IPS-18c (cell line): ENCODE measurements around the gene DLGAP1.

Experiments
- H3K4me3 ChIP-seq: 2 replicates; pipeline ENCODE4 v1.7.0; 2013; ENCODE audit warnings: low read depth, mild to moderate bottlenecking, low read length, moderate library complexity; ENCODE audit not compliant: insufficient read depth
- H3K9me3 ChIP-seq: one replicate; pipeline ENCODE4 v1.6.1; 2013; ENCODE audit warnings: mild to moderate bottlenecking, low read length, moderate library complexity; ENCODE audit not compliant: control insufficient read depth, insufficient read depth

The DLGAP1 gene

DNA sequence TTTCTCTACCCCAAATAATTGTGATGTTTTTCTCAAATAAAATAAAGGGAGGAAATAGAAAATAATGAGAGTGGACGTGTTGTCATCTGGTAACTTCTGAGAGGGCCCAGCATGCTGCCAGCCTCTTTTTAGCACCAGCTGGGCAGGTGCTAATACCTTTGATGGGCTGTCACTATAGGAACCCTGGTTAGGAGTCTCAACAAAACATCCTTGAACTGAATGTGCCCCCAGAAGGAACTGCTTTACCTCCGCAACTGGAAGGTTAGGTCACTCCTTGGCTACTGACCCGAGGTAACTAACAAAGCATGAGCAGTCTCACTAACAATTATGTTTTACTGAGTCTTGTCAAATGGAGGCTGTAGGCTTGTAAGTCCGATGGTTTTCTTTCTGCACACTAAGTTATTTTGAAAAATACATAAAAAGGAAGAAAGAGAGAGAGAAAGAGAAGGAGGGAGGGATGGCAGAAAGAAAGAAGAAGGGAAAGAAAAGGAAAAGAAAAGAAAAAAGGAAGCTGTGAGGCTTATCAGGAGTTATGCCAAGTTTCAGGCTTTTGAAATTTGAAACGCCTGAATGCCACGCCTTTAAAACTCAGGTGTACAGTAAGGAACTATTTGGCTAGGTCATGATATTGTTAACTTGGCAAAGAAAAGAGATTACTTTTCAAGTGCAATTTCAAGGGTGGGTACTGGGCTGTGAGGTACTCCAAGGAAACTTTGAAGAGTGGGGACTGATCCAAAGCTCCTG is 914.1 kb downstream of the DLGAP1 start:
- Histone ChIP-seq H3K9me3 (no peaks in the 10 kb centered on the region), H3K4me3 (no peak overlapping the region)

DNA sequence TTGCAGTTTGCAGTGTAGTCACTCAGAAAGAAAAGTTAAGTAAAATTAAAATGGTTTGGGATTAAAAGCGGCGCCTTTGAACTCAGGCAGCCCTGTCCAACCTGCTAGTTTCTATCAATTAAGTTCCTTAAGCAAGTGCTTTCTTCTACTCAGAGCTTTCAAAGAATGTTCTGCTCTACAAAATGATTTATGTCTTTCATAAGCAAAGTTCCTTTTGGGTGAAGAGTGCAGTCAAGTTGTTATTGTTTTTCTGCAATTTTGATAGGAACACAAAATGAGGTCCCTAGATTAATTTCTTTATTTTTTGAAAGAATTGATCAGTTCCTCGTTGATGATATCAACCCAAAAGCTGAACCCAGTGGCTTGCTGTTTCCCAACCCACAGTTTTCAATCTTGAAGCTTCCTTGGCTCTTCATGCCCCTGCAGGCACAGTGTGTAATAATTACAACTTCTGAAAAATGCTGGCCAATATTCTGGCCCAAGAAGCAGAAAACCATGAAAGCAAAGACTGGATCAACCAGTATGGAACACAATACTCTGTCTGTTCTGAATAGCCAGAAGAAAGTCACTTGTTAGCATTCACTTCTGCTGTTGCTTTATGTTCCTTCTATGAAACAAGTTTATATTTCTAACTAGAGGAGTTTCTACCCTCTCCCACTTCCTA is 916.0 kb downstream of the DLGAP1 start:
- no peak overlapping the region for H3K4me3 ChIP-seq
- no peaks in the 10 kb centered on the region for H3K9me3 ChIP-seq

DNA sequence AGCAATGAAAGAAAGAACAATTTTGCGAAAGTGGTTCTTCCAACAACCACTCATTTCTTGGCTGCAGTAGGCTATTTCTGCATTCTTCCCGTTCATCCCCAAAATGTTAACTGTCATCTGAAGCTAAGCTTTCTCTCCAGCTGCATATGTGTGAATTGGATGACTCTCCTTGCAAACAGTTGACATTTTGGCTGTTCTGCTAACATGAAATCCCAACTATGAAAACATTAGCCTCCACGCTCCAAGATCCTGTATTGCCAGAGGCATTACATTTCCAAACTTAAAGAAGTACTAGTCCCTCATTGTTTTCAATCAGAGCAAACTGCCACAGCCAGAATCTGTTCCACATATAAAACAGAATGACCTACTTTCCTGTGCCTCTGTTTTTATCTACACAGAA is 916.7 kb downstream of the DLGAP1 start:
- Histone ChIP-seq H3K4me3 (no peak overlapping the region), H3K9me3 (no peaks in the 10 kb centered on the region)

DNA sequence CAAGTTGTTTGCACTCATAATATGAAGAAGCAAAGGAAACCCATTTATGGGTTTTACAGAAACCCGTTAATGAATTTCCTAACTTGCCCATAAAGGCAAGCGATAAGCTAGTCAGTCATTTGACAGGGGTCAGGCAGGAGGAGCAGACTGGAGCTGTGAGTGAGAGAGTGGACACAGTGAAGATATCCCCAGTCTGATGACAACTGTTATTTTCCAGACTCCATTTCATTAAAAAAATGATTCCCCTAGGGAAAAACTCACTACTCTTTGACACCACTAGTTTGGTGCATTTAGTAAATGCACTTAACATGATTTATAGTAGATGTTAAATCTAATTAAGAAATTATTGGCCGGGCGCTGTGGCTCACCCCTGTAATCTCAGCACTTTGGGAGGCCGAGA is 924.3 kb downstream of the DLGAP1 start:
- no peaks in the 10 kb centered on the region for H3K9me3 ChIP-seq
- no peak overlapping the region for H3K4me3 ChIP-seq

DNA sequence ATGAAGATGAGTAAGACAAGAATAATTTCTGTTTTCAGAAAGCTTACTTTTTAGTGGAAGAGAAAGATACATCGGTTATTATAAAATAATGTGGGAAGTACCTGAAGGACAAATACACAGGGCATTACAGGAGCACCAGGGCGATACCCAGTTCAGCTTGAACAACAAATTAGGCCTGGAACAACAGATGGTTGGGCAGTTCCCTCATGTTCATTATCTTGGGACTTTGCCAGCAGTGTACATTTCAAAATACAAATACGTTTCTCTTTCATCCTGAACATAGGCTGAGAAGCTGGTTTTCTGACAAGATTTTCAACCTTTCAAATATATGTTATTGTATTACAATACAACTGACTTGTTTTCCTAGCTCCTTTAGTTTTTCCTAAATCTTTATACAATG is 925.5 kb downstream of the DLGAP1 start:
- no peaks in the 10 kb centered on the region for H3K9me3 ChIP-seq
- H3K4me3 ChIP-seq = no peak overlapping the region

DNA sequence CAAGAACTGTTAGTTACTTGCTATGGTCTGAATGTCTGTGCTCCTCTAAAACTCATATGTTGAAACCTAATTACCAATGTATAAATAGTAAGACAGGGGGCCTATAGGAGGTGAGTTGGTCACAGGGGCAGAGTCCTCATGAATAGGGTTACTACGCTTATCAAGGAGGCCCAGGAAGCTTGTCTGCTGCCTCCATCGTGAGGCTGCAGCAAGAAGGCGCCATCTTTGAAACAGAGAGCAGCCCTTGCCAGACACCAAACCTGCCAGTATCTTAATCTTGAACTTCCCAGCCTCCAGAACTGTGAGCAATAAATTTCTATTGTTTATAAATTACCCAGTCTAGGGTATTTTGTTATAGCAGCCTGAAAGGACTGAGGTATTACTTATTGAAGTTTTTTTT is 926.0 kb downstream of the DLGAP1 start:
- Histone ChIP-seq H3K9me3 (peaks cover under 1% of the 10 kb centered on the region), H3K4me3 (no peak overlapping the region)

DNA sequence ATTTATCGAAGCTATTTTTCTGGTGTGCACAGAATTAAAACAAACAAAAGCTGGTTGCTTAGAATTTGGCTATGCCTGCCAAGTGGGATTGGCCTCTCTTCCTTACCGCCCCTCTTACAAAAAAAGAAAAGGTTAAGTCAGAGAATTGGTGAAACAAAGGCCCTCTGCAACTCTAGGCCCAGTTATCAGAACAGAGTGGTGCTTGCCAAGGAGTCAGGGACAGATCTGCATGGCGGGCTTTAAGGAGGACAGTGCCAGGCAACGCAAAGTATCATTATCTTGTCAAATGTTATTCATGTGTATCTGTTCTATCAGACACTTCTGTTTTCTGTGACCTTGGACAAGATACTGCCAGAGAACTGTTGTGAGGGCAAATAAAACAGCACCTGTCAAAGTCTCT is 926.9 kb downstream of the DLGAP1 start:
- H3K9me3 ChIP-seq = peaks cover 5% of the 10 kb centered on the region
- H3K4me3 ChIP-seq = no peak overlapping the region

DNA sequence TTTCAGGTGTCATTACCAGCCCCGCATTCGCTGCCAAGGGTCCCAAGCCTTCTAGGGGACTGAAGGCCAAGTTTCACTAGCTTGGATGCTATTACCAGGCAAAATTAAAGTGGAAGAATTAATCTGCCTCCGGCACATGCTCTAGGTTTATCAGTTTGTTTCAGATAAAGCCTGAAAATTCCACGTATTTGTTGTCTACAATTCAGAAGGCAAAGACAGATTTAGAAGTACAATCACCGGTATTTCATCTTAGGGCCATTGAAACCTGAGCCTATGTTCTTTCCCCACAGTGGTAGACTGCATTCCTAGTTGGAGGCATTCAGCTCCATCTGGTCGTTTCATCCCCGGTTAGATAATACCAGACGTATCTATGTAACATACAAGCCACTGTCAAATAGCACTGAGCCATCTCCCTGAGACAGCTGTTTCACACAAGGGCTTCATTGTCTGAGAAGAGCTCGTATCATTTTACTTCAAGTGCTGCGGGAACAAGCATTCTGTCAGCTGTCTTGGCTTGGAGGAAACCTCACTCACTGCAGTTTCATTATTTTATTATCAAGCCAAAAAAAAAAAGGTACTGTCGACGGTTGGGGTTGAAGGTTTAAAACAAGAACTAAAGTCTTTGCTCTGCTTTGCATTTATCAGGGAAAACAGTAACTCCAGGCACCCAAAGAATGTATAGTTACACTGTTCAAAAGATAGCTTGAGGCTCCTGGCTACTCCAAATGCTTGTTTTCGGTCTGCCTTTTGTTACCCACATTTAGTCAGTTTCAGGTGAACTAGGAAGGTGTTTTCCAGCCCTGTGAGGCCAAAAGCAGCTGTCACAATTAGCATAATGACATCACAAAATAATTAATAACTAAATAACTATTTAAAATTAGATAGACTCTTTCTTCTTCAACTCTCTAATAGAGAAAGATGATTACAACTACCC is 928.4 kb downstream of the DLGAP1 start:
- Histone ChIP-seq H3K4me3 (no peak overlapping the region), H3K9me3 (peaks cover 5% of the 10 kb centered on the region)

DNA sequence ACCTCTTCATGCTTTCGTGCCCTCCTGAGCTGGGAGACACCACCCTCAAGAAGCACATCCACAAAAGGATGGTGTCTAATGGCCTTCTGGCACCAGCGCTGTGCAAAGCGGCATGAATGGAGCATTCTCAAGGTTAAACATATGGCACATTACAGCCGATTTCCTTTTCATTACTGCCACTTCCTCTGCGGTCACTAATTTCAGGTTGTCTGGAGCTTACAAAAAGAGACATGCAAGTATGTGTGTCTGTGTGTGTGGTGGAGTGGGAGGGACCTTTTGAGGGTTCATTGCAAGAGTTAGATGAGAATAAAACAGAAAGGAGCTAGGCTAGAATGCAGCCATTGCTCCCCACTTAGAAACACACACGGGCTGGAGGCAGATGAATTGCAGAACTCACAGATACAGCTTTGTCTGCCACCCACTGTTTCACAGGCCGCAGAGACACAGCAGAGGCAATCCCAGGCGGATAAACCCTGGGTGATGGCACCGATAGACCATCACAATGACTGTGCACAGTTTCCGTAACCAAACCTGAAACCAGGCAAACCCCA is 929.2 kb downstream of the DLGAP1 start:
- Histone ChIP-seq H3K4me3 (no peak overlapping the region), H3K9me3 (peaks cover 5% of the 10 kb centered on the region)

DNA sequence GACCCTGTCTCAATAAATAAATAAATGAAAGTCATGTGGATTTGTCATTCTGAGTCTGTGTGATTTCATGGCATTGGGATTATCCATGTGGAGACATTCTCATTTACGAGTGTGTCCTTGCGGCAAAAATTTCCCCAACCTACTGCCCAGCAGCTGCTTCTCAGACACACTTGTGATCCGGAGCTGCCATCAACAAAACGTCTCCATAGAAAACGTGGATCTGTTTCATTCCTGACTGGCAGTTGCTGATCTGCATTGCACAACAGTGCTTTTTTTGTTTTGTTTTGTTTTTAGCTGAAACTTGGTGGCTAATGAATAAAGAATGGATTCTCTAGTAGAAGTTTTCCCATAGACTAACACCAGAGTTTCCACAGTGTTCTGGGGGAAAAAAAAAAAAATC is 930.4 kb downstream of the DLGAP1 start:
- no peak overlapping the region for H3K4me3 ChIP-seq
- peaks cover 5% of the 10 kb centered on the region for H3K9me3 ChIP-seq

DNA sequence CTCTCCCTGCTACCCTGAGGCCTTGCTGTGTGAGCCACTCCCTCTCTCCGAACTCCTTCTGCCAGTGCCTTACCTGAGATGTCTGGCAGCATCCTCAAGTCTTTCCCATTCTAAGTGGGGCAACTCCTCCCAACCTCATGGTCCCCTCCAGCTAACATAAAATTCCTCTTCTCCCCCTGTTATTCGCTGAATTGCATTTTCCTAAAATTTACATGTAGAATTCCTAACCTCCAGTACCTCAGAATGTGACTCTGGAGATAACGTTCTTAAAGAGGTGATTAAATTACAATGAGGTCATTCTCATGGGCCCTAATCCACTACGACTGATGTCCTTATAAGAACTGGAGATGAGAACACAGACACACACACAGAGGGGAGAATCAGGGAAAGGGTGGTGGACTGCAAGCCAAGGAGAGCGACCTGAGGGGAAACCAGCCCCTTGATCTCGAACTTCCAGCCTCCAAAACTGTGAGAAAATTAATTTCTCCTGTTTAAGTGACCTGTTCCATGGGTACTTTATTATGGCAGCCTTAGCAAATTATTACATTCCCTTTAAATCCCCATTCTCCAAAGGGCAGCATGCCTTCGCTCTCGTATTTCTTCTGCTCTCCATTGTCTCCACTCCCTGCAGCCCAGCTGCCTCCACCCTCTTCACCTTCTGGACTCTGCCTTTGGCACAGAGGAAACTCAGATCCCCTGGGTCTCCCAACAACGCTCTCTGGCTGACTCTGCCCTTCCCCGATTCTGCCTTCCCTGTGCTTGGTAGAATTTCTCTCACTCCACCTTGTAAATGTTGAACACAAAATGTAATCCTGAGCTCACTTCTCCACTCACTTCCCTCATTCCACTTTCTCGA is 934.6 kb downstream of the DLGAP1 start:
- Histone ChIP-seq H3K4me3 (no peak overlapping the region), H3K9me3 (peaks cover 5% of the 10 kb centered on the region)

DNA sequence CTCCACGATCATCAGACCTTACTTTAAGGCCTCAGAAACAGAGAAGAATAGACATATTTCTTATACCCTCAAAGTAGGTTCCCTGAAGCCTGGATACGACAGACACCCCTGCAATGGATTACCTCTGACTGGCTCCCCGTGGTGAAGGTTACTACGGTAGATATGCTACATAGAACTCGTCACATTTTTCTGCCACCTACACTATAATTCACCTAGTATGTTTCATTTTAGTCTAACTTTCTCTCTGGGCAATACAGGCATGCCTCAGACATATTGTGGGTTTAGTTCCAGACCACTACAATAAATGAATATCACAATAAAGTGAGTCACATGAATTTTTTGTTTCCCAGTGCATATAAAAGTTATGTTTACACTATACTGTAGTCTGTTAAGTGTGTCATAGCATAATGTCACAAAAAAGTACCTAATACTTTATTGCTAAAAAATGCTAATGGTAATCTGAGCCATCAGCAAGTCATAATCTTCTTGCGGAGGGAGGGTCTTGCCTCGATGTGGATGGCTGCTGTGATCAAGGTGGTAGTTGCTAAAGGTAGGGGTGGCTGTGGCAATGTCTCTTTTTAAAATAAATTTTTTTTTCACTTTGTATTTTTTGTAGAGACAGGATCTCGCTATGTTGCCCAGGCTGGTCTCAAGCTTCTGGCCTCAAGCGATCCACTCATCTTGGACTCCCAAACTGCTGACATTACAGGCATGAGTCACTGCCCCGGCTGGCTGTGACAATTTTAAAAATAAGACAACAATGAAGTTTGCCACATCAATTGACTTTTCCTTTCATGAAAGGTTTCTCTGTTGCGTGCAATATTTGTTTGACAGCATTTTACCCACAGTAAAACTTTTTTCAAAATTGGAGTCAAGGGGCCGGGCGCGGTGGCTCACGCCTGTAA is 940.5 kb downstream of the DLGAP1 start:
- no peak overlapping the region for H3K4me3 ChIP-seq
- H3K9me3 ChIP-seq = no peaks in the 10 kb centered on the region

DNA sequence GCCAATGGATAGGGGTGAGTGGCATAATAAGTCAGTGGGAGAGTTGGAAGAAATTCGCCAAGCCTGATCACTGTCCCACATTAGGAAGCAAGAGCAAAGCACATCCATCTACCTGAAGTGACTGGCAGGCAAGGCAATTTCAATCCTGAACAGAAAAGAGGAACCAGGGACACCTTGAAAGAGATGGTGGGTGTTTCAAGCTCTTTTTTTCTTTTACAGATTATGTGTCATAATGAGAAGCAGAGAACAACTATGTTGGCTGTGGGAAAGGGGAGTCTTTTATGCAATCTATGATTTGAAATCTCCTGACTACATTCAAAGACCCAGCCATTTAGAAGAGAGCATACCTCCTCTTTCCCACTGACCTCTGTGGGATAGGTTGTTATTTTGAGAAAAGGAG is 941.6 kb downstream of the DLGAP1 start:
- Histone ChIP-seq H3K4me3 (no peak overlapping the region), H3K9me3 (no peaks in the 10 kb centered on the region)

DNA sequence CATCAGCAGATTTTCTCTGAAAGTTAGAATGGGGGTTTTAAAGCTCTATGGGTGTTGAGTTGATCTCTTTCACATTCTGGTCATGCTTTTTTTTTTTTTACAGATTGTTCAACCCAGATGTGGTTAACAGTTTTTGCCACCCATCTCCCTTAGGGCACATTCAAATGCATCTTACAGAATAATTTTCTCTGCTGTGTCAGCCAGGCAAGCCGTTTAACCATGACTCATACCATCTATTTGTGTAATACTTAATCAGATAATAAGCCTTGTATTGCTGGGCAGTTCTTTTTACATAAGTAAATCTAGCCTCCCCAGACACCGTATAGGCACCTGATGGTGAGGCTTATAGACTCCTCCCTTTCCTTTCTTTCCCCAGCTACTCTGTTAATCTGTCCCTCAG is 943.1 kb downstream of the DLGAP1 start:
- H3K9me3 ChIP-seq = no peaks in the 10 kb centered on the region
- no peak overlapping the region for H3K4me3 ChIP-seq

DNA sequence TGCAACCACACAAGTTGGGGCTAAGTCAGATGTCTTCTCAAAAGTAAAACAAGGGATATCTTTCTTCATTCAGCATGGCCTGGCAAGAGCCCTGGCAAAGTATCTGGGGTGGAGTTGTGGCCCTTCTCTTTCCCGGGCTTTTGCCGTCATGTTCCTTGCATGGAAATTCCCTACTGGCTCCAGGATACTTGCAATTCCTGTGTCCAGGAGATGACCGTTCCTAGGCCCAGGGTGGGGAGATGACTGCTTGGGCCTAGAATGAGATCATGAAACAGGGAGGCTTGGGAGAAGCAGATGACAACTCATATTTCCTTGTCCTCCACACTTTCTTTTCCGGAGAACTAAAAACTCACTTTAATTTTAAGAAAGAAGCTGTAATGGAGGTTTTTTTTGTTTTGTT is 944.2 kb downstream of the DLGAP1 start:
- Histone ChIP-seq H3K9me3 (no peaks in the 10 kb centered on the region), H3K4me3 (no peak overlapping the region)

DNA sequence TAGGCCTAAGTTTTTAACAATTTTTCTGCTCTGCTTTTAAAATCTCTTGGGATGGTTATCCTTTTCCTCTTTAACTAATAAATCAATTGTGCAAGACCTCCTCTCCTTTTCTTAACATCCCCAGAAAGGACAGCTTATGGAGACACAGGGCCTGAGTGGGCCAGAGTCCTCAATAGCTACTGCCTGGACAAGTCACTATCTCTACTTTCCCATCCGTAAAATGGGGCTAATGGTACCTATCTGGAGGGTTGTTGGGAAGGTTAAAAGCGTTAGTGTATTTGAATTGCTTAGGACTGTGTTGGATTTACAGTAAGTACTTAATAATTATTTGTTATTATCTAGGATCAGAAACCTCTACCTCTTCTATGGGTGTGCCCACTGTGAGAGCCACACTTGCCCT is 945.1 kb downstream of the DLGAP1 start:
- Histone ChIP-seq H3K9me3 (no peaks in the 10 kb centered on the region), H3K4me3 (no peak overlapping the region)
